ENCODE measurements around the gene MCHR1. TPM values are rescaled to one million over a fixed set of nuclear protein-coding genes. Genes with fewer than 3 reads are reported as not detected.

MCHR1 gene
- total and polyA plus RNA-seq, 2 of the 13 experiments (the other 11 are each of a cell fraction or from before 2014, with no cell fraction given) = 0.40 to 0.83 TPM

GRCh38 chr22:40645579-40646197, 33.6 kb upstream of the MCHR1 start (continued):
- TF ChIP-seq, protein P1, sequence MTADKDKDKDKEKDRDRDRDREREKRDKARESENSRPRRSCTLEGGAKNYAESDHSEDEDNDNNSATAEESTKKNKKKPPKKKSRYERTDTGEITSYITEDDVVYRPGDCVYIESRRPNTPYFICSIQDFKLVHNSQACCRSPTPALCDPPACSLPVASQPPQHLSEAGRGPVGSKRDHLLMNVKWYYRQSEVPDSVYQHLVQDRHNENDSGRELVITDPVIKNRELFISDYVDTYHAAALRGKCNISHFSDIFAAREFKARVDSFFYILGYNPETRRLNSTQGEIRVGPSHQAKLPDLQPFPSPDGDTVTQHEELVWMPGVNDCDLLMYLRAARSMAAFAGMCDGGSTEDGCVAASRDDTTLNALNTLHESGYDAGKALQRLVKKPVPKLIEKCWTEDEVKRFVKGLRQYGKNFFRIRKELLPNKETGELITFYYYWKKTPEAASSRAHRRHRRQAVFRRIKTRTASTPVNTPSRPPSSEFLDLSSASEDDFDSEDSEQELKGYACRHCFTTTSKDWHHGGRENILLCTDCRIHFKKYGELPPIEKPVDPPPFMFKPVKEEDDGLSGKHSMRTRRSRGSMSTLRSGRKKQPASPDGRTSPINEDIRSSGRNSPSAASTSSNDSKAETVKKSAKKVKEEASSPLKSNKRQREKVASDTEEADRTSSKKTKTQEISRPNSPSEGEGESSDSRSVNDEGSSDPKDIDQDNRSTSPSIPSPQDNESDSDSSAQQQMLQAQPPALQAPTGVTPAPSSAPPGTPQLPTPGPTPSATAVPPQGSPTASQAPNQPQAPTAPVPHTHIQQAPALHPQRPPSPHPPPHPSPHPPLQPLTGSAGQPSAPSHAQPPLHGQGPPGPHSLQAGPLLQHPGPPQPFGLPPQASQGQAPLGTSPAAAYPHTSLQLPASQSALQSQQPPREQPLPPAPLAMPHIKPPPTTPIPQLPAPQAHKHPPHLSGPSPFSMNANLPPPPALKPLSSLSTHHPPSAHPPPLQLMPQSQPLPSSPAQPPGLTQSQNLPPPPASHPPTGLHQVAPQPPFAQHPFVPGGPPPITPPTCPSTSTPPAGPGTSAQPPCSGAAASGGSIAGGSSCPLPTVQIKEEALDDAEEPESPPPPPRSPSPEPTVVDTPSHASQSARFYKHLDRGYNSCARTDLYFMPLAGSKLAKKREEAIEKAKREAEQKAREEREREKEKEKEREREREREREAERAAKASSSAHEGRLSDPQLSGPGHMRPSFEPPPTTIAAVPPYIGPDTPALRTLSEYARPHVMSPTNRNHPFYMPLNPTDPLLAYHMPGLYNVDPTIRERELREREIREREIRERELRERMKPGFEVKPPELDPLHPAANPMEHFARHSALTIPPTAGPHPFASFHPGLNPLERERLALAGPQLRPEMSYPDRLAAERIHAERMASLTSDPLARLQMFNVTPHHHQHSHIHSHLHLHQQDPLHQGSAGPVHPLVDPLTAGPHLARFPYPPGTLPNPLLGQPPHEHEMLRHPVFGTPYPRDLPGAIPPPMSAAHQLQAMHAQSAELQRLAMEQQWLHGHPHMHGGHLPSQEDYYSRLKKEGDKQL (CRISPR knock-in tag; IDR thresholded peaks at IDR 0.05; ENCODE audit: low read depth) = no peak
- no peak; the same call in 1 of the 2 replicates for TF ChIP-seq ARNTL (CRISPR knock-in tag; IDR thresholded peaks at IDR 0.05)

DNA sequence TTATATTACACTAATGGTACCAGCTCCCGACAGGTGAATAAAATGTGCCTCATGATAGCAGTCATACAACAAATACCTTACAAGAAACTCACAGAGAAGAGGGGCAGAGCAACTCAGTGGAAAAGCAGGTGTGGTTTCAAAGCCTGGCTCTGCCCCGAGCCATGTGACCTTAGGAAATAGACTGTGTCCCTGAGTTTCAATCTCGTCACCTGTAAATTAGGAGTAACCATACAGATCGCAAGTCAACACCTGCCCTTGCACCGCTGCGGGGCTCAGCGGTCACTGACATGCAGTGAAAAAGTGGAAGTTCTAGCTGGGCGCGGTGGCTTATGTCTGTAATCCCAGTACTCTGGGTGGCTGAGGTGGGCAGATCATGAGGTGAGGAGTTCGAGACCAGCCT, 30.9 kb upstream of the MCHR1 start:
- in situ Hi-C loops (cut with HindIII; ENCODE audit: extremely low pct_ligation_motif_present, low pct_unique_long_range_greater_than_20kb) = loop anchor here (5.0 kb wide), 1 partner anchor 121 kb away; no protein-coding TSS in a partner anchor
- H3K79me2 ChIP-seq (ENCODE audit: insufficient read depth, low read length) = no peaks in the 10 kb centered on the region
- no peaks in the 10 kb centered on the region for H3K36me3 ChIP-seq (replicated peaks in 1 of 2; ENCODE audit: control insufficient read depth in 1 of 2, insufficient read depth in 2 of 2, low read length in 2 of 2)
- H3K27me3 ChIP-seq (ENCODE audit: control insufficient read depth in 1 of 2, insufficient read depth in 2 of 2, low read length in 2 of 2) = no peaks in the 10 kb centered on the region; a peak in 1 of 5 replicates
- no peak overlapping the region for H3K4me2 ChIP-seq (ENCODE audit: low read depth, low read length)
- H4K20me1 ChIP-seq (ENCODE audit: insufficient read depth, low read length) = no peaks in the 10 kb centered on the region
- ChIA-PET CTCF (ENCODE audit: low intra/inter-chr PET ratio, low total read pairs) (interaction anchor here (1.1 kb wide), 1 partner anchor 123 kb away, joined by 4 read pairs; no protein-coding TSS in a partner anchor), POLR2A (no interaction called here)
- H3K4me3 ChIP-seq (replicated peaks in 1 of 3; ENCODE audit: insufficient read depth in 1 of 3, low read depth in 2 of 3, low read length in 3 of 3) = no peak overlapping the region
- TF ChIP-seq PAX8 (CRISPR knock-in tag; IDR thresholded peaks at IDR 0.05; ENCODE audit: borderline replicate concordance) = no peak
- H3K9ac ChIP-seq (ENCODE audit: insufficient read depth, low read depth, low read length) = no peak overlapping the region
- H3K27ac ChIP-seq (ENCODE audit: extremely low read length, insufficient read depth, low read length) = no peak overlapping the region
- no peak for DNase-seq (ENCODE audit: low spot score)
- intact Hi-C loops (cut with micrococcal nuclease; ENCODE audit: unreplicated experiment) = no loop called here
- BruUV-seq (replicated peaks) = no TSS peak
- no peak for ATAC-seq
- H3K9me3 ChIP-seq (ENCODE audit: low read length) = no peaks in the 10 kb centered on the region
- H2AFZ ChIP-seq (ENCODE audit: low read length) = no peak overlapping the region
- FAIRE-seq = no peak
- 95% methylated on average over 10 of the region's 10 CpGs for WGBS (ENCODE audit: low lambda C conversion rate)
- H3K4me1 ChIP-seq (ENCODE audit: insufficient read depth, low read length) = peaks cover 49% of the 10 kb centered on the region

Data from HepG2 (cell line).